GM18520 (cell line): ENCODE results near the gene KCTD10.
"Not testable (repeated sequence)": the region's sequence is repeated elsewhere in the genome, so short reads cannot be mapped to it uniquely, and the experiment has no call there.

Experiments
- ATAC-seq: cut with Tn5 transposase; IDR thresholded peaks from one replicate; pipeline ENCODE4 v1.9.1; 2021; ENCODE audit not compliant: unreplicated experiment

KCTD10 gene

GRCh38 chr12:109422251-109422650 is 54.8 kb downstream of the KCTD10 start:
- no peak for ATAC-seq

GRCh38 chr12:109421355-109422087 is 55.6 kb downstream of the KCTD10 start:
- ATAC-seq = no peak

GRCh38 chr12:109418848-109419480 is 58.1 kb downstream of the KCTD10 start:
- ATAC-seq = no peak

- ATAC-seq = not testable (repeated sequence)
These were observed 71.0 kb downstream of the KCTD10 start for GRCh38 chr12:109406147-109406546.

GRCh38 chr12:109404841-109405240 is 72.3 kb downstream of the KCTD10 start:
- ATAC-seq = not testable (repeated sequence)
